ENCODE data around the gene EPN2.

DNA sequence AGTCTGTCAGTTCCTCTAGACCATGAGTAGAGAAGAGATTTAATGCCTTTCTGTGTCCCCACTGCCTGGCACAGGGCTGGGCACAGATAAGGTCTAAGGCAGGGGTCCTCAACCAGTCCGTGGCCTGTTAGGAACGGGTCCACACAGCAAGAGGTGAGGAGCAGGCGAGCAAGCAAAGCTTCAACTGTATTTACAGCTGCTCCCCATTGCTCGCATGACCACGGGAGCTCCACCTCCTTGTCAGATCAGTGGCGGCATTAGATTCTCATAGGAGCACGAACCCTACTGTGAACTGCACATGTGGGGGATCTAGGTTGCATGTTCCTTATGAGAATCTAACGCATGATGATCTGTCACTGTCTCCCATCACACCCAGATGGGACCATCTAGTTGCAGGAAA lies 123.6 kb downstream of the EPN2 start:
- TF ChIP-seq, protein P1, sequence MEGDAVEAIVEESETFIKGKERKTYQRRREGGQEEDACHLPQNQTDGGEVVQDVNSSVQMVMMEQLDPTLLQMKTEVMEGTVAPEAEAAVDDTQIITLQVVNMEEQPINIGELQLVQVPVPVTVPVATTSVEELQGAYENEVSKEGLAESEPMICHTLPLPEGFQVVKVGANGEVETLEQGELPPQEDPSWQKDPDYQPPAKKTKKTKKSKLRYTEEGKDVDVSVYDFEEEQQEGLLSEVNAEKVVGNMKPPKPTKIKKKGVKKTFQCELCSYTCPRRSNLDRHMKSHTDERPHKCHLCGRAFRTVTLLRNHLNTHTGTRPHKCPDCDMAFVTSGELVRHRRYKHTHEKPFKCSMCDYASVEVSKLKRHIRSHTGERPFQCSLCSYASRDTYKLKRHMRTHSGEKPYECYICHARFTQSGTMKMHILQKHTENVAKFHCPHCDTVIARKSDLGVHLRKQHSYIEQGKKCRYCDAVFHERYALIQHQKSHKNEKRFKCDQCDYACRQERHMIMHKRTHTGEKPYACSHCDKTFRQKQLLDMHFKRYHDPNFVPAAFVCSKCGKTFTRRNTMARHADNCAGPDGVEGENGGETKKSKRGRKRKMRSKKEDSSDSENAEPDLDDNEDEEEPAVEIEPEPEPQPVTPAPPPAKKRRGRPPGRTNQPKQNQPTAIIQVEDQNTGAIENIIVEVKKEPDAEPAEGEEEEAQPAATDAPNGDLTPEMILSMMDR (conservative IDR thresholded peaks at IDR 0.05; ENCODE audit: low read length) = no peak
- TF ChIP-seq EZH2phosphoT487 (IDR thresholded peaks at IDR 0.05; ENCODE audit: borderline replicate concordance, low read depth, low read length) = no peak

Data from OCI-LY7 (cell line).